Urinary bladder (tissue), 4 donors: ENCODE data around the gene CEMIP. TPM values are rescaled to one million over a fixed set of nuclear protein-coding genes. Genes with fewer than 3 reads are reported as not detected.
"Not testable (repeated sequence)": the region's sequence is repeated elsewhere in the genome, so short reads cannot be mapped to it uniquely, and the experiment has no call there.

Source experiments
- DNase-seq: peaks from one replicate; pipeline ENCODE4 v3.0.0-alpha.2; 2015; ENCODE audit errors: extremely low spot score
- H3K27ac ChIP-seq: one replicate; pipeline ENCODE4 v1.5.1; 2013; ENCODE audit warnings: low read depth, mild to moderate bottlenecking, moderate library complexity
- H3K36me3 ChIP-seq: one replicate; pipeline ENCODE4 v1.6.1; 2013; ENCODE audit warnings: mild to moderate bottlenecking, moderate library complexity; ENCODE audit not compliant: insufficient read depth
- H3K4me1 ChIP-seq: one replicate; pipeline ENCODE4 v1.6.1; 2013; ENCODE audit warnings: mild to moderate bottlenecking, moderate library complexity; ENCODE audit not compliant: insufficient read depth
- H3K4me3 ChIP-seq: one replicate; pipeline ENCODE4 v1.5.1; 2013; ENCODE audit warnings: low read depth, low read length
- WGBS: extraction: QIAGEN DNeasy Blood & Tissue Kit; methylation state at CpG from one replicate; pipeline ENCODE4 v1.1.7; 2013; 5-methylcytosine and 5-hydroxymethylcytosine counted together
- polyA plus RNA-seq: library from polyadenylated mRNA; stranded (reverse); fragments of 200-250 nt; gene quantifications from one replicate; pipeline ENCODE4 v1.2.3, GENCODE V29; 2013
- total RNA-seq: library from RNA; depleted of rRNA; stranded (reverse); fragments of >200 nt; gene quantifications from one replicate; pipeline ENCODE4 v1.2.3, GENCODE V29; 2014
- donor health status: healthy with polysubstance abuse.
- donor health status: healthy.

The CEMIP gene
- total and polyA plus RNA-seq, 2 donors, result 0.25 to 1.3 TPM

- Histone ChIP-seq H3K4me1 (peaks cover 1% of the 10 kb centered on the region), H3K4me3 (no peak overlapping the region), H3K27ac (no peak overlapping the region), H3K36me3 (no peaks in the 10 kb centered on the region)
- no peak for DNase-seq
- WGBS, result 78% methylated on average over 1 of the region's 1 CpG
Observed at GRCh38 chr15:80745888-80746287, 33.3 kb upstream of the CEMIP start.

- no peaks in the 10 kb centered on the region for H3K36me3 ChIP-seq
- WGBS, result 53% methylated on average over 16 of the region's 16 CpGs
Observed at GRCh38 chr15:80747317-80748053, 31.7 kb upstream of the CEMIP start.

GRCh38 chr15:80749589-80749988 lies 29.6 kb upstream of the CEMIP start:
- H3K4me1 ChIP-seq, result no peaks in the 10 kb centered on the region
- H3K36me3 ChIP-seq, result peaks cover 3% of the 10 kb centered on the region
- DNase-seq, result no peak
- 88% methylated on average over 6 of the region's 6 CpGs for WGBS
- H3K27ac ChIP-seq, result no peak overlapping the region
- no peak overlapping the region for H3K4me3 ChIP-seq

More at GRCh38 chr15:80747317-80748053, 31.7 kb upstream of the CEMIP start:
- H3K4me3 ChIP-seq, result no peak overlapping the region
- DNase-seq, result no peak
- H3K27ac ChIP-seq, result no peak overlapping the region
- peaks cover 1% of the 10 kb centered on the region for H3K4me1 ChIP-seq

GRCh38 chr15:80750575-80750974 lies 28.6 kb upstream of the CEMIP start:
- Histone ChIP-seq H3K27ac (no peak overlapping the region), H3K4me3 (no peak overlapping the region), H3K4me1 (no peaks in the 10 kb centered on the region), H3K36me3 (peaks cover 3% of the 10 kb centered on the region)
- no peak for DNase-seq
- WGBS, result 93% methylated on average over 4 of the region's 4 CpGs

- 46% methylated on average over 4 of the region's 4 CpGs for WGBS
- H3K27ac ChIP-seq, result no peak overlapping the region
- DNase-seq, result no peak
- no peaks in the 10 kb centered on the region for H3K4me1 ChIP-seq
- H3K36me3 ChIP-seq, result peaks cover 3% of the 10 kb centered on the region
- H3K4me3 ChIP-seq, result no peak overlapping the region
Observed at GRCh38 chr15:80752204-80752603, 27.0 kb upstream of the CEMIP start.

- H3K4me1 ChIP-seq, result no peaks in the 10 kb centered on the region
- WGBS, result 56% methylated on average over 2 of the region's 2 CpGs
- no peak overlapping the region for H3K4me3 ChIP-seq
- peaks cover 3% of the 10 kb centered on the region for H3K36me3 ChIP-seq
- DNase-seq, result no peak
- H3K27ac ChIP-seq, result no peak overlapping the region
Observed at GRCh38 chr15:80753161-80753560, 26.0 kb upstream of the CEMIP start.

- no peak for DNase-seq
- no peak overlapping the region for H3K27ac ChIP-seq
- WGBS, result 93% methylated on average over 8 of the region's 8 CpGs
- H3K4me1 ChIP-seq, result no peaks in the 10 kb centered on the region
- peaks cover 3% of the 10 kb centered on the region for H3K36me3 ChIP-seq
- no peak overlapping the region for H3K4me3 ChIP-seq
Observed at GRCh38 chr15:80754014-80754413, 25.2 kb upstream of the CEMIP start.

GRCh38 chr15:80755885-80756284 lies 23.3 kb upstream of the CEMIP start:
- no peaks in the 10 kb centered on the region for H3K4me1 ChIP-seq
- 75% methylated on average over 3 of the region's 3 CpGs for WGBS
- no peak overlapping the region for H3K4me3 ChIP-seq
- H3K36me3 ChIP-seq, result peaks cover 3% of the 10 kb centered on the region
- H3K27ac ChIP-seq, result no peak overlapping the region
- DNase-seq, result no peak

GRCh38 chr15:80758130-80758745 lies 20.9 kb upstream of the CEMIP start:
- H3K27ac ChIP-seq, result peak overlapping the region; percentile 1
- H3K4me1 ChIP-seq, result no peaks in the 10 kb centered on the region
- no peak for DNase-seq
- no peak overlapping the region for H3K4me3 ChIP-seq
- WGBS, result 55% methylated on average over 6 of the region's 6 CpGs
- peaks cover 3% of the 10 kb centered on the region for H3K36me3 ChIP-seq

- Histone ChIP-seq H3K36me3 (no peaks in the 10 kb centered on the region), H3K4me3 (no peak overlapping the region), H3K4me1 (no peaks in the 10 kb centered on the region), H3K27ac (no peak overlapping the region)
- WGBS, result 39% methylated on average over 4 of the region's 4 CpGs
- no peak for DNase-seq
Observed at GRCh38 chr15:80760960-80761359, 18.2 kb upstream of the CEMIP start.

GRCh38 chr15:80761754-80762153 lies 17.4 kb upstream of the CEMIP start:
- no peaks in the 10 kb centered on the region for H3K36me3 ChIP-seq
- H3K4me1 ChIP-seq, result no peaks in the 10 kb centered on the region
- no peak overlapping the region for H3K27ac ChIP-seq
- WGBS, result 90% methylated on average over 6 of the region's 6 CpGs
- no peak for DNase-seq
- H3K4me3 ChIP-seq, result no peak overlapping the region

GRCh38 chr15:80763235-80763634 lies 15.9 kb upstream of the CEMIP start:
- not testable (repeated sequence) for H3K4me3 ChIP-seq, DNase-seq, H3K4me1 ChIP-seq, H3K27ac ChIP-seq, H3K36me3 ChIP-seq
- WGBS, result 96% methylated on average over 3 of the region's 3 CpGs

GRCh38 chr15:80764535-80764934 lies 14.6 kb upstream of the CEMIP start:
- H3K4me1 ChIP-seq, result no peaks in the 10 kb centered on the region
- no peak for DNase-seq
- no peak overlapping the region for H3K27ac ChIP-seq
- no peak overlapping the region for H3K4me3 ChIP-seq
- WGBS, result 73% methylated on average over 3 of the region's 3 CpGs
- H3K36me3 ChIP-seq, result no peaks in the 10 kb centered on the region

GRCh38 chr15:80766275-80766674 lies 12.9 kb upstream of the CEMIP start:
- Histone ChIP-seq H3K4me3 (no peak overlapping the region), H3K36me3 (no peaks in the 10 kb centered on the region), H3K4me1 (no peaks in the 10 kb centered on the region), H3K27ac (no peak overlapping the region)
- 97% methylated on average over 3 of the region's 3 CpGs for WGBS
- no peak for DNase-seq
